ENCODE data around the gene SNX14. TPM values are rescaled to one million over a fixed set of nuclear protein-coding genes. Genes with fewer than 3 reads are reported as not detected.
"Not testable (repeated sequence)": the region's sequence is repeated elsewhere in the genome, so short reads cannot be mapped to it uniquely, and the experiment has no call there.

SNX14 gene
- total RNA-seq, 1 experiment from 2014 or later, result 72.9 TPM

DNA sequence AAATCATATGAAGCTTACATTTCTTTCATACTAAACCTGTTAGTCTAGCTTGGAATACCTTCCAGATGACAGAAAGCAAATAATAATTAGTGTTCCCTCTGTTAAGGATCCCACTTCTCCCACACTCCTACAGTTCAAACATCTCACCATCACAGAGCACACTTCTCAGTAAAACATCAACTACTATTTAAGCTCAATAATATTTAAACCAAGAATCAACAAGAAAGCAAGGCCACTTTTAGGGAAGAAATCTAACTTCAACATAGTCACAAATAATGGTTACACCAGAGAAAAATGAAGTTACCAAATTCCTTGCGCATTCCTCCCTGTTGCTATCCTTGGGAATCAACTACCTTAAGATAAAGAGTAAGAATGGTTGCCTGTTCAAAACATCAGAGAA lies 1.6 kb downstream of the SNX14 start:
- TF ChIP-seq, protein P1, sequence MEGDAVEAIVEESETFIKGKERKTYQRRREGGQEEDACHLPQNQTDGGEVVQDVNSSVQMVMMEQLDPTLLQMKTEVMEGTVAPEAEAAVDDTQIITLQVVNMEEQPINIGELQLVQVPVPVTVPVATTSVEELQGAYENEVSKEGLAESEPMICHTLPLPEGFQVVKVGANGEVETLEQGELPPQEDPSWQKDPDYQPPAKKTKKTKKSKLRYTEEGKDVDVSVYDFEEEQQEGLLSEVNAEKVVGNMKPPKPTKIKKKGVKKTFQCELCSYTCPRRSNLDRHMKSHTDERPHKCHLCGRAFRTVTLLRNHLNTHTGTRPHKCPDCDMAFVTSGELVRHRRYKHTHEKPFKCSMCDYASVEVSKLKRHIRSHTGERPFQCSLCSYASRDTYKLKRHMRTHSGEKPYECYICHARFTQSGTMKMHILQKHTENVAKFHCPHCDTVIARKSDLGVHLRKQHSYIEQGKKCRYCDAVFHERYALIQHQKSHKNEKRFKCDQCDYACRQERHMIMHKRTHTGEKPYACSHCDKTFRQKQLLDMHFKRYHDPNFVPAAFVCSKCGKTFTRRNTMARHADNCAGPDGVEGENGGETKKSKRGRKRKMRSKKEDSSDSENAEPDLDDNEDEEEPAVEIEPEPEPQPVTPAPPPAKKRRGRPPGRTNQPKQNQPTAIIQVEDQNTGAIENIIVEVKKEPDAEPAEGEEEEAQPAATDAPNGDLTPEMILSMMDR (IDR thresholded peaks at IDR 0.05; ENCODE audit: unreplicated experiment), result no peak
- peak overlapping the region; percentile 98 for H3K27ac Mint-ChIP-seq (ENCODE audit: unreplicated experiment)
- CTCF ChIA-PET, result interaction anchor here (1.1 kb wide), 1 partner anchor 12 kb away, joined by 3 read pairs; no protein-coding TSS in a partner anchor
- peaks cover 18% of the 10 kb centered on the region for H3K4me1 Mint-ChIP-seq (ENCODE audit: low read depth, unreplicated experiment)
- H3K27me3 Mint-ChIP-seq (ENCODE audit: unreplicated experiment), result no peaks in the 10 kb centered on the region
- H3K36me3 Mint-ChIP-seq (ENCODE audit: insufficient read depth, unreplicated experiment), result peaks cover 41% of the 10 kb centered on the region
- DNase-seq, result no peak
- BruUV-seq (replicated peaks), result no TSS peak
- peak overlapping the region; percentile 98 for H3K4me3 Mint-ChIP-seq (ENCODE audit: low read depth, unreplicated experiment)
- intact Hi-C loops (cut with micrococcal nuclease; ENCODE audit: unreplicated experiment), result loop anchor here (5.0 kb wide), 2 partner anchors 50 to 230 kb away; partner anchors contain the start of gene SYNCRIP
- H3K9me3 Mint-ChIP-seq (ENCODE audit: low read depth, unreplicated experiment), result peaks cover 12% of the 10 kb centered on the region

DNA sequence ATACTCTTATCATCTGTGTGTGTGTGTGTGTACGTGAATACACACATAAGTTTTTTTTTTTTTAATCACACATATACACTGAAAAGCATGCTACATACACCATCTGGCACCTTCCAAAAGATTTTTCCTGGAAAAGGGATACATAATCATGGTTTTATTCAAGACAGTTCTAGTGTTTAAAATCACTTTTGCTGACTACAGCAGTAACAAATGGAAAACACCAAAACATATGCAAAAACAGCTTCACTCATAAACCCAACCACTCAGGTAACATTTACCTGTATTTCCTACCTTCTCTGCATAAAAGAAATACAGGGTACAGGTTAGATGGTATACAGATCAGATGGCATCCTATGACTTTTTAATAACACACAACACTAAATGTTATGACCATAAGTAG lies 2.5 kb downstream of the SNX14 start:
- no peaks in the 10 kb centered on the region for H3K27me3 Mint-ChIP-seq (ENCODE audit: unreplicated experiment)
- H3K36me3 Mint-ChIP-seq (ENCODE audit: insufficient read depth, unreplicated experiment), result peaks cover 41% of the 10 kb centered on the region
- H3K9me3 Mint-ChIP-seq (ENCODE audit: low read depth, unreplicated experiment), result peaks cover 12% of the 10 kb centered on the region
- H3K4me3 Mint-ChIP-seq (ENCODE audit: low read depth, unreplicated experiment), result no peak overlapping the region
- DNase-seq, result no peak
- CTCF ChIA-PET, result no interaction called here
- H3K4me1 Mint-ChIP-seq (ENCODE audit: low read depth, unreplicated experiment), result peaks cover 17% of the 10 kb centered on the region
- intact Hi-C loops (cut with micrococcal nuclease; ENCODE audit: unreplicated experiment), result loop anchor here (5.0 kb wide), 2 partner anchors 51 to 229 kb away; partner anchors contain the start of gene SYNCRIP
- no TSS peak for BruUV-seq (replicated peaks)
- H3K27ac Mint-ChIP-seq (ENCODE audit: unreplicated experiment), result no peak overlapping the region
- TF ChIP-seq, protein P1 (IDR thresholded peaks at IDR 0.05; ENCODE audit: unreplicated experiment), result no peak

DNA sequence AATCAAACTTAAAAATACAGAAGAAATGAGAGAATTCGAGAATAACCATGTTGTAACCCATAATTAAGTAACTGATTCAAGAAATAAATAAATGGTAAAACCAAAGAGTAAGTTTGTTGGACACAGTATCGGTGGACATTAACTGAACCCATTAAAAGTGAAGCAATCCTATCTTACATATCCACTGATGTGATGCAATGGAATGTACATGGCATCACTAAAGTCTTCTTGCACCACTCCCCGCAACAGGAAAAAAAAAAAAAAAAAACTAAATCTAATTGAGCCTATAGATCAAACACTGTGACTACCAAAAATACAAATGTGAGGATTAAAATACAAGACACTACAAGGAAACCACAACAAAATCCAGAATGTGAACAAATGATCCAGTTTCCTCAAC lies 7.9 kb downstream of the SNX14 start:
- Mint-ChIP-seq H3K4me3 (ENCODE audit: low read depth, unreplicated experiment) (no peak overlapping the region), H3K36me3 (ENCODE audit: insufficient read depth, unreplicated experiment) (peaks cover 8% of the 10 kb centered on the region), H3K4me1 (ENCODE audit: low read depth, unreplicated experiment) (peaks cover 16% of the 10 kb centered on the region), H3K9me3 (ENCODE audit: low read depth, unreplicated experiment) (peaks cover 17% of the 10 kb centered on the region), H3K27me3 (ENCODE audit: unreplicated experiment) (no peaks in the 10 kb centered on the region), H3K27ac (ENCODE audit: unreplicated experiment) (no peak overlapping the region)
- CTCF ChIA-PET, result no interaction called here
- DNase-seq, result no peak
- intact Hi-C loops (cut with micrococcal nuclease; ENCODE audit: unreplicated experiment), result no loop called here
- TF ChIP-seq, protein P1 (IDR thresholded peaks at IDR 0.05; ENCODE audit: unreplicated experiment), result no peak
- no TSS peak for BruUV-seq (replicated peaks)

DNA sequence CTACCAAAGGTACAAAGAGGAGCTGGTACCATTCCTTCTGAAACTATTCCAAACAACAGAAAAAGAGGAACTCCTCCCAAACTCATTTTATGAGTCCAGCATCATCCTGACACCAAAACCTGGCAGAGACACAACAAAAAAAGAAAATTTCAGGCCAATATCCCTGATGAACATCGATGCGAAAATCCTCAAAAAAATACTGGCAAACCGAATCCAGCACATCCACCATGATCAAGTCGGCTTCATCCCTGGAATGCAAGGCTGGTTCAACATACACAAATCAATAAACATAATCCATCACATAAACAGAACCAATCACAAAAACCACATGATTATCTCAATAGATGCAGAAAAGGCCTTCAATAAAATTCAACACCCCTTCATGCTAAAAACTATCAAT lies 10.8 kb downstream of the SNX14 start:
- DNase-seq; H3K27ac Mint-ChIP-seq (ENCODE audit: unreplicated experiment); CTCF ChIA-PET; H3K4me3 Mint-ChIP-seq (ENCODE audit: low read depth, unreplicated experiment); H3K9me3 Mint-ChIP-seq (ENCODE audit: low read depth, unreplicated experiment); intact Hi-C loops (cut with micrococcal nuclease; ENCODE audit: unreplicated experiment); H3K36me3 Mint-ChIP-seq (ENCODE audit: insufficient read depth, unreplicated experiment); H3K27me3 Mint-ChIP-seq (ENCODE audit: unreplicated experiment); BruUV-seq (replicated peaks): not testable (repeated sequence)
- peaks cover 25% of the 10 kb centered on the region for H3K4me1 Mint-ChIP-seq (ENCODE audit: low read depth, unreplicated experiment)

DNA sequence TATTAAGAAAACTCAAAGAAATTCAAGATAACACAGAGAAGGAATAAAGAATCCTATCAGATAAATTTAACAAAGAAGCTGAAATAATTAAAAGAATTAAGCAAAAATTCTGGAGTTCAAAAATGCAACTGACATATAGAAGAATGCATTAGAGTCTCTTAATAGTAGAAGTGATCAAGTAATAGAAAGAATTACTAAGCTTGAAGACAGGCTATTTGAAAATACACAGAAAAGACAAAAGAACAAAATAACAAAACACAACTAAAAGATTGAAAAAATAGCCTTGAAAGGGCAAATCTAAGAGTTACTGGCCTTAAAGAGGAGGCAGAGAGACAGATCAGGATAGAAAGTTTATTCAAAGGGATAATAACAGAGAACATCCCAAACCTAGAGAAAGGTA lies 12.1 kb downstream of the SNX14 start:
- intact Hi-C loops (cut with micrococcal nuclease; ENCODE audit: unreplicated experiment), result no loop called here
- CTCF ChIA-PET, result no interaction called here
- Mint-ChIP-seq H3K4me1 (ENCODE audit: low read depth, unreplicated experiment) (peaks cover 25% of the 10 kb centered on the region), H3K27ac (ENCODE audit: unreplicated experiment) (peak overlapping the region; percentile 32), H3K9me3 (ENCODE audit: low read depth, unreplicated experiment) (peaks cover 5% of the 10 kb centered on the region), H3K36me3 (ENCODE audit: insufficient read depth, unreplicated experiment) (no peaks in the 10 kb centered on the region), H3K4me3 (ENCODE audit: low read depth, unreplicated experiment) (no peak overlapping the region), H3K27me3 (ENCODE audit: unreplicated experiment) (no peaks in the 10 kb centered on the region)
- no TSS peak for BruUV-seq (replicated peaks)
- TF ChIP-seq, protein P1 (IDR thresholded peaks at IDR 0.05; ENCODE audit: unreplicated experiment), result no peak
- DNase-seq, result no peak

Data from Calu3 (cell line).